GM21447 (cell line): ENCODE measurements around the gene NEO1.
"Not testable (repeated sequence)": the region's sequence is repeated elsewhere in the genome, so short reads cannot be mapped to it uniquely, and the experiment has no call there.

Experiments
- ATAC-seq: cut with Tn5 transposase; IDR thresholded peaks from one replicate; pipeline ENCODE4 v1.9.1; 2021; ENCODE audit not compliant: unreplicated experiment

Gene NEO1

GRCh38 chr15:73298522-73299245, 246.4 kb downstream of the NEO1 start:
- ATAC-seq: no peak

DNA sequence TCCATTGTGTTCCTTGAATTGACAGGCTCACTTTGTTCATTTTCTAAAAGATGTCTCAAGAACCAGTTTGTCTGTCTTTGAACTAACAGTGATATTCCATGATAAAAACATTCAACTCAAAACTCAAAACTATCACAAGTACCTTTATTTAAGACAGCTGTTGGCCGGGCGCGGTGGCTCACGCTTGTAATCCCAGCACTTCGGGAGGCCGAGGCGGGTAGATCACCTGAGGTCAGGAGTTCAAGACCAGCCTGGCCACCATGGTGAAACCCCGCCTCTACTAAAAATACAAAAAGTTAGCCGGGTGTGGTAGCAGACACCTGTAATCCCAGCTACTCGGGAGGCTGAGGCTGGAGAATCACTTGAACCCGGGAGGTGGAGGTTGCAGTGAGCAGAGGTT, 248.0 kb downstream of the NEO1 start:
- not testable (repeated sequence) for ATAC-seq

DNA sequence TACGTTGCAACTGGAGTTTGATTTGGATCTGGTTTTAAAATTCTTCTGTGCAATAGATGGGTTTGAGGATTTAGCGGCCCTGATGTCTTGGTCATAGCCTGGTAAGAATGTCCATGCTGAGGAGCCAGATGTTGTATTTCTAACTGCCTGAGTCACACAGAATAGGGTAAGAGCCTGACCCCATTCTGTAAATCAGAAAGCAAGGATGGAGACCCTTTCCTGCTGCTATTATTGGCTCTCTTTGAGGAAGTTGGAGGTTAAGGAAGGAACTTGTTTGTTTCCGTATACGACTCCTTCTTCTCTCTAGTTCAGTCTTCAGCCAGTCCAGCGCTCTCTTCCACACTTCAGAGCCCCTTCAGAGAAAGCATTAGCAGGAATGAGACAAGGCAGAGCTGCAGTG, 251.4 kb downstream of the NEO1 start:
- no peak for ATAC-seq

DNA sequence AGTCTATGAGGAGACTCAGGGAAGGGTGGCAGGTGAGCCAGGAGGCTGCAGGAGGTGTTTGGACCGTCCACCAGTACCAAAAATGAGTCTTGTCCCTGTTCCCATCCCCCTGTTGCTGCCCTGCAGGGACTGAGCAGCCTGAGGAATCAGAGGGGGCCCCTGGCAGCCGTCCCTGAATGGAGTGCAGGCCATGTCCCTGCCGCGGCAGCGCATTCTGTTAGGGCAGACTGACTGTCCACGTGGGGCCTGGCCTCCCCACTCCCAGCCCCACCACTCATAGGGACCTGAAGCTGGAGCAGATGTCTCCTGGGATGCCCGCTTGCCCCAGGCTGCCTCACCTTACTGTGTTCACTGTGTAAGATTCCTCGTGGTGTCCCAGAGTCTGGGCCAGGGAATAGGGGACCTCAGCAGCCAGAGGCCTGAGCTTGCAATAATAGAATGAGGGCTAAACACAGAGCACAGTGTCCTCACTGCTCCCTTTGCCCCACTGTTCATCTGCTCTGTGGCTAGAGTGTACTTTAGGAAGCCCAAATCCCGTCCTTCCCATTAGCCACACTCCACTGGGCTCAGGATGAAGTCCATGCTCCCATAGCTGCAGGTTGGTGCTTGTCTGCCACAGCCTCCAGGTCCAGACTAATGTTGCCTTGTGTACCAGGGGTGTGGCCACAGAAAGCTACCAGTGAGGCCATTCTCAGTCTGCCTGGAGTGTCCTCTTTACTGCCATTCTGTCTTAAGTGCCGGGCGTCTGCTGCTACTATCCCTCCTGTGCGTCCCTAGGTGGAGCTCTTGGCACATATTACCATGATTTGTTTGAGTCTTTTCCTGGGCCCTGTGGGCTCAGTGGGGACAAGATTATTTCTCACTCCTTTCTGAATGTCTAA, 253.3 kb downstream of the NEO1 start:
- no peak for ATAC-seq

- no peak for ATAC-seq
These were observed 256.0 kb downstream of the NEO1 start for GRCh38 chr15:73308305-73308704.

DNA sequence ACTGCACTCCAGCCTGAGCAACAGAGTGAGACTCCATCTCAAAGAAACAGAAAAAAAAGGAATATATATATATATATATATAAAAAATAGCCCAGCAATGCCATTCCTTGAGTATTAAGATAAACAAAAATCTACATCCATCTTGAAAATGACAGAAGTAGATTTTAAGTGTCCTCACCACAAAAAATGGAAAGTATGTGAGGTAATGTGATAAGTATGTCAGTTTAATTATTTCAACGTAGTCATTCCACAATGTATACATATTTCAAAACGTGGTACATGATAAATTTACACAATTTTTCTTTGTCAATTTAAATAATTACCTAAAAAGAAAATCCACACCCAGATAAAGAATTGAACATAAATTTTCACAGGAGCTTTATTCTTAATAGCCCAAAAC, 261.6 kb downstream of the NEO1 start:
- ATAC-seq: no peak

DNA sequence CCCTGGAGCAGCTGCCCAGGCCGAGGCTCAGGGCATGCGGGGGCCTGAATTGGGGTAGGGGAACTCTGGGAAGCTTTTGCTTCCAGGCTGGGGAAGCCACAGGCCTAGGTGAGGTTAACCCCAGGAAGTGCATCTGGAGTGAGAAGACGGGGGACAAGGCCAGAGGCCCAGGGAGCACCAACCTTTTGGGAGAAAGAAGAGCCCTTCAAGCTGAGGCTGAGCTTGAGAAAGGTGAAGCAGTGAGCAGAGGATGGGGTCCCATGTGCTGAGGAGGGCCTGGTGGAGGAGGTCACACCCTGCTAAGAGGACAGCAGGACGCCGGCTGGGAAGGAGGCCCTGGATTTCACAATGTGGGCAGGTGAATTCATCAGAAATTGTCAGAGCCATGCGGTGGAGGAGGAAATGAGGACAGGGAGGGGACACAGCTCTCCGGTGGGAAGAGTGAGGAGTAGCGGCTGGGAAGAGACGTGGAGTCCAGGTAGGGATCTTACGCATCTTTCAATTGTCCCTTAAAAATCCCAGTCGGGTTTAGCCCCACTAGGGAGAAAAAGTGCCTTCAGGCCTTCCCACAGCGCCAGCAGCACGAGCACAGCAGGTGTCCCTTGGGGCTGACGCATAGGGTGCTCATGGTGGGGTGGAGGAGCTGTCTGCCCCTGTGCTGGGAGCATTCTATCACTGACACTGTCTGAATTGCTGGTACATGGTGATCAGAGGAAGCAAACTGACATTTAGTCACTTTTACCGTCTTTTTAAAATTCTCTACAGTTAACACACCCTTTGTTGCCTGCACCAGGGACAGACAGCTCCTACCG, 265.6 kb downstream of the NEO1 start:
- ATAC-seq: no peak

- no peak for ATAC-seq
These were observed 266.4 kb downstream of the NEO1 start for GRCh38 chr15:73318463-73319351.

DNA sequence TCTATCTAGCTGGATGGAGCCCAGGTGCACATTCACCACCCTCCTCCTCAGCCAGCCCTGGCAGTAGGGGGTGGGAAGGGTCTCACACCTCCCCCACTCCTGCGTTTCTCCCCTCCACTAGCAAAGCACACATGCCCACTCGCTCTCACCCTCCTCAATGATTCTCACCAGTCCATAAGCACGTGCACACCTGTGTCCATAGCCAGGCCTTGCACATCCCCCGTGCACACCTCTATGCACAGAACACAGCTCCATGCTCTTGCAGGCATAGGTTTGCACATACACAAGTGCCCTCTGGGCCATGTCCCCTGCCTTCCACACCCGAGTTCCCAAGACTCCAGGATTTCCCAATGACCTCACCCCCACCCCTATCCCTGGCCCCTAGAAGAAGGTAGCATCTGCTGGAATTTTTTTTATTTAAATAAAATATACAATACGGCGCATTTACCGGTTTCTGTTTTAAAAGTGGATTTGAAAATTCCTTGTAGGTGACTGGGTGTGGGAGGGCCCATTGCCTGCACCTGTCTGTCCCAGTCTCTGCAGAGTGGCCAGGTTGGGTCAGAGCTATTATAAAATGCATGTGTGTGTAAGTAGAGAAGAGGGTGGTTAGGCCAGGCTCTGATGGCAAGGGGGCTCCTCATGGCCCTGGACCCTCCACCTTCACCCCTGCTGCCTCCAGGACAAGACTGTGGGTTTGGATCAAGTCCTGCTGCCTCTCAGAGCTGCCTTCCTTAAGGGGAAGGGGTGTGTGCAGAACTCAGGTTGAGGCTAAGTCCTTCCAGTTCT, 267.4 kb downstream of the NEO1 start:
- ATAC-seq: no peak

DNA sequence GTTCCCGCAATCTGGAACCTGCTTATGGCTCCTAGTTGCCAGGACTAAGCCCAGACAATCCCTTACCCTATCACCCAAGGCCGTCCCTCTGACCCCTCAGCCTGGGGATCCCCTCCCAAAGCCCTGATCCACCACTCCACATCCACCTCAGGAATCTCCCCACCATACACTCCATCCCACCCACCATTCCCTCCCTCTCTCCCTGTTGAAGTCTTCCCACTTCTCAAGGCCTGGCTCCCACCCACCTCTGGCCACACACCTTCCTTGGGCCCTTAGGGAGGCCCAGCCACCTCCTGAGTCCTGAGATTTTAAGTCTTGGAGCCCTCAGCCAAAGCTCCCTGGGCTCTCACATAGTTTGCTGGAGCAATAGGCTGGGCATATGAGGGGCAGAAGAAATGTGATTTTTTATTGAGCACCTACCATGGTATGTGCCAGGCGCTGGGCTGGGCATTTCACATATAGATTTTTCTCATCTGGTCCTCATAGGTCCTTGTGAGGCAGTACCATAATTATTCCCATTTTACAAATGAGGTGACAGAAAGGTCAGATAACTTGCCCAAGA, 268.4 kb downstream of the NEO1 start:
- no peak for ATAC-seq

- ATAC-seq: no peak
These were observed 269.5 kb downstream of the NEO1 start for GRCh38 chr15:73321496-73322450.

GRCh38 chr15:73322665-73323373, 270.6 kb downstream of the NEO1 start:
- ATAC-seq: no peak

DNA sequence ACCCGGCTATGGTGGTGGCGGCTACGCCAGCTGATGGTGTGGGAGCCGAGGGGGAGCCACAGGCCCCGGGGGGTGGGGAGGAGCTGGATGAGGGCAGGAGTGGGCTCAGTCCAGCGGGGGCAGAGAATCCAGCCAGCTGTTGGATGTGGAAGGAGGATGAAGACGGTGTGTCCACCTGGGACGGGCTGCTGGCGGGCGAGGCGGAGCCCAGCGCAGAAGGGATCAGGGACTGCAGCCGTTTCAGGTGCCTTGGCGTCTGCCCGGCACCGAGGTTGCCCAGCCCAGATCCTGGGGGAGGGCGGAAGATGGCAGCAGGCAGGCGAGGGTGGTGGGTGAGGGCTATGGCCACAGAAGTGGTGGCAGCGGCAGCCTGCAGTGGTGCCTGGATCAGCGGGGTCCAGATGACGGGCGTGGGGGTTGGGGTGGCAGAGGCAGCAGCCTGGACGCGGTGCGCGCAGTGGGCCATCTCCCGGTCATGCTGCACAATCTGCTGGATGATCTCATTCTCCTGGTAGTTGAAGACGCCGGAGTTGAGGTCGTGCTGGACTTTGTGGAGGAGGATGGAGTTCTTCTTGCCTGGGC, 271.2 kb downstream of the NEO1 start:
- ATAC-seq: no peak

- ATAC-seq: no peak
These were observed 271.7 kb downstream of the NEO1 start for GRCh38 chr15:73323956-73324355.

- no peak for ATAC-seq
These were observed 272.4 kb downstream of the NEO1 start for GRCh38 chr15:73324496-73325170.

- ATAC-seq: no peak
These were observed 273.1 kb downstream of the NEO1 start for GRCh38 chr15:73325191-73325861.
